ENCODE results near the gene SAA1.

SAA1 gene

DNA sequence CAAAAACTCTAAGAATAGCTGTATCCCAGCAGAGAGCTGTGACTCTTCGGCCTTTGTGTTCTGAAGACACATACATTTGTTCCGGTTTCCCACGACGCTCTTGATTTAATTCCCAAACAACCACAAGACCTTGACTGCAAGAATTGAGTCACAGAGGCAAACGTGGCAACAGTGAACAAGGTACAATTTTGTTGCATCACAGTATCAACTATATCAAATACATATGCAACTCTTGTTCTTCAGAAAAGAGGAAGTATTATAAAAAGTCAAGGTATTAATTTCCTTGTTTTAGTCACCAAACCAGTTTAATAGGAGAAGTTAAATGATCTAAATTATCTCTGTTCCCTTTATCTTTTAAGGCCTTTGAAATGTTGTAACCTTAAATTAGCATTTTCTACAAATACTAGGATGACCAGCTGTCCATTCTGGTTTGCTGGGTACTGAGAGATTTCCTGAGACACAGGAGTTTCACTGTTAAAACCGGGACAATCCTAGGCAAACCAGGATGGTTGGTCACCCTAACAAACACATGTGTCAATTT lies 44.8 kb downstream of the SAA1 start:
- DNase-seq (ENCODE audit: low read depth, low spot score) = no peak

DNA sequence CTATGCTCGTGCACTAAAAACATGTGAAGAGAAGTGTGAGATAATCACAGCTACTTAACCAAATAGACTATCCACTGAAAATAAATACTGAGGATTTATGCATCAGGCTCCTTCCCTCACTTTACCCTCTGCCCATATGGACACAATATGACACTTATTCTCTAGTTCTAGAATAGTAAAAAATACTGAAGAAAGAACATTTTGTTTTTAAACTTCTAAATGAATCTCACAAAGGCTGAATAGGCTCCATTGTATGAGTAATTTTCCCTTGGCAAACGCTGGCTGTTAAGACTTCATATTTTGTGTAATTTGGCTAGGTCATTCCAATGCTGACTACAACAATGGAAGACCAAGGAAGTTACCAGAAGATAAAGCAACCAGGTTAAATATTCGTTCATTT lies 45.9 kb downstream of the SAA1 start:
- no peak for DNase-seq (ENCODE audit: low read depth, low spot score)

DNA sequence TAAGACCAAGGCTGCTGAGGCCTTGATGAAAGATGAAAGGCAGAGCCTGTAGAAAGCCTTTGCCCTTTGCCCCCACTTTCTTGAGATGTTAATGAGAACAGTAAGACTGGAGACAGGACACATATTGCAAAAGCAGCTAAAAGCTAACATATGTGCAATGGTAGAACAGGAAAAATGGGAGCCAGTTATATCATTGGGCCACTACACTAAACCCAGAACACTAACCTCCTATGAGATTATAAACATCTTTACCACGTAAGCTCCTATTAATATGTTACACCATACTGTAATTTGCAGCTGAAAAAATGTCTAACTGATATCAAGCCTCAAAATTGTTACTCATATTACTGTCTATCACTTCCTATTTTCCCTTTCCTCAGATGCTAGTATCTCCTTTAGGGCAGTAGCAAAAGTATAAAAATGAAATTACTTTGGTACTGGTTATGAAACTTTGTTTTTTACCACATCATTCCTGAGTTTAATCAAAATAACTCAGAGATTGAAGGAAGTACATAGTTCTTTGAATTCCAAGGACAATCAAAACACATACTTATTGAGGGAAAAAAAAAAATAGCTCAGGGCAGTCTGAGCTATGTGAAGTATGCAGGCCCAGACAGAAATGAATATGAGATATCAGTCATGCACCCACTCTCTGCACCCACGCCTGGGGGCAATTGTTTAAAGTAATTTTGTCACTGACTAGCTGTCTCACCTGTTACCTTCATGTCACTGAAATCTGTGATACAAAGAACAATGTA lies 46.8 kb downstream of the SAA1 start:
- no peak for DNase-seq (ENCODE audit: low read depth, low spot score)

DNA sequence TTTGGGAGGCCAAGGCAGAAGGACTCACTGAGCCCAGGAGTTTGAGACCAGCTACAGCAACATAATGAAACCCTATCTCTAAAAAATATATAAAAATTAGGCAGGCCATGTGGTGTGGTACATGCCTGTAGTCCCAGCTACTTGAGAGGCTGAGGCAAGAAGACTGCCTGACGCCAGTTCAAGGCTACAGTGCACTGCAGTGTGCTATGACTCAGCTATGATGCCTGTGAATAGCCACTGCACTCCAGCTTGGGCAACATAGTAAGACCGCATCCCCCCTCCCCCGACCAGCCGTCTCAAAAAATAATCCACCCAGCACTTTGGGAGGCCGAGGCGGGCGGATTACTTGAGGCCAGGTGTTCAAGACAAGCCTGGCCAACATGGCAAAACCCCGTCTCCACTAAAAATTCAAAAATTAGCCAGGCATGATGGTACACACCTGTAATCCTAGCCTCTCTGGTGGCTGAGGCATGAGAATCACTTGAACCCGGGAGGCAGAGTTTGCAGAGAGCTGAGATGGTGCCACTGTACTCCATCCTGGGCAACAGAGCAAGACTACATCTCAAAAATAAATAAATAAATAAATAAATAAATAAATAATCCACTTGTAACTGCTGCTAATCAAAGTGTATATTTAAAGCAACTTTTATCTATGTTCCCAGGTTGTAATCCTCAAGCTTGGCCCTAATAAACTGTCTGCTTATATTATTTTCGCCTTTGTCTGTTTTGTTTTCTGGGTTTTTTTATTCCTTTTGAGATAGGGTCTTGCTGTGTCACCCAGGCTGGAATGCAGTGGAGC lies 48.1 kb downstream of the SAA1 start:
- no peak for DNase-seq (ENCODE audit: low read depth, low spot score)

DNA sequence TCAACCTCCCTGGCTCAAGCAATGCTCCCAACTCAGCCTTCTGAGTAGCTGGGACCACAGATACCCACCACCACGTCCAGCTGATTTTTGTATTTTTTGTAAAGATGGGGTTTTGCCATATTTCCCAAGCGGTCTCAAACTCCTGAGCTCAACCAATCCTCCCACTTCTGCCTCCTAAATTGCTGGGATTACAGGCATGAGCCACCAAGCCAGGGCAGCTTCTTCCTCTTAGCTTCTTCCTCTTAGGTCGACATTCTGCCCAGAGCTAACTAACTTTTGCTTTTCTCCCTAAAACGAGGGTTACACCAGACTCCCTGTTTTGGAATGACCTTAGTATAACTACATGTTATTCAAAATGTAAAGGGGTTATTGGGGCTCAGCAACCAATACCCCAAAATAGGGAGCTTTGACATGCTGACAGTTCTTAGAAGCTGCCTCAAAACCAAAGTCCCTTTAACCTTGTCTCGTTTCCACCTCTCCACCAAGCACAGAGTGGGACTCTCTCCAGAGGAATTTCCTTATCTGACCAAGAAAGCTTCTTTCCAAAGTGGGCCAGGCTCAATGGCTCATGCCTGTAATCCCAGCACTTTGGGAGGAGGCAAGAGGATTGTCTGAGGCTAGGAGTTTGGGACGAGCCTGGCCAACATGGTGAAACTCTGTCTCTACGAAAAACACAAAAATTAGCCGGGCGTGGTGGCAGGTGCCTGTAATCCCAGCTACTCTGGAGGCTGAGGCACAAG lies 48.9 kb downstream of the SAA1 start:
- DNase-seq (ENCODE audit: low read depth, low spot score) = no peak

DNA sequence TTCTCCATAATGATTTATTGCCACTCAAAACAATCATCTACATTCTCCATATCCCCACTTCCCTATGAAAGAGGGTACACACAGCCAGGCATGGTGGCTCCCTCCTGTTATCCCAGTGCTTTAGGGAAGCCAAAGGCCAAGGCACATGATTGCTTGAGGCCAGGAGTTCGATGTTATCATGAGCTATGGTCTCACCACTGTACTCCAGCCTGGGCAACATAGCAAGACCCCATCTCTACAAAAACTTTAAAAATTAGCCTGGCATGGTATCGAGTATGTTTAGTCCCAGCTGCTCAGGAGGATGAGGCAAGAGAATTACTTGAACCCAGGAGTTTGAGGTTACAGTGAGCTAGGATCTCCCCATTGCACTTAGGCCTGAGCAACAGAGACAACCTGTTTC lies 49.8 kb downstream of the SAA1 start:
- DNase-seq (ENCODE audit: low read depth, low spot score) = no peak

DNA sequence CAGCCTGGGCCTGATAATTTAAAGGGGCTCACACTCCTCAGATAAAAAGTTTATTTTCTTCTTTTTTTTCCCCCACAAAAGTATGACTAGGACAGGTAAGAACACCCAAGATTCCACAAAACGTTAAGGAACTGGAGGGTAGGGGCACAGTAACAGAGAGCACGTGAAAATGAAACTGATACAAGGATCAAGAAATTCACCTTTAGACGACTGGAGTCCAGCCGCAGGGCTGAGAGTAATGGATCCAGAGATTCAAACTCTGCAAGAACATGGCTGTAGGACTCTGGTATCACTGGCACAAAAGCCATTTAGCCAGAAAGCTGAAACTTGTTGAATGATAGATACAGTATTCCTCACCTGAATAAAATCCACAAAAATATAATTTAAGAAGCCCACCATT lies 51.5 kb downstream of the SAA1 start:
- DNase-seq (ENCODE audit: low read depth, low spot score) = no peak

Data from activated CD4-positive, CD25-positive, alpha-beta regulatory T cell treated with anti-CD3 and anti-CD28 coated beads, Interleukin-2, amount 50 U/mL, for 16 hours (primary cell).